Fibroblast of lung (primary cell): ENCODE results near the gene NR2F1-AS1. TPM values are rescaled to one million over a fixed set of nuclear protein-coding genes. Genes with fewer than 3 reads are reported as not detected.

ENCODE experiments used
- DNase-seq, 2 donors: peaks; one replicate each; pipeline versions ENCODE4 v3.0.0 to v3.0.0-alpha.2; 2010; ENCODE audit warnings: low read depth in 2 of 2
- H2AFZ ChIP-seq: 2 replicates; pipeline ENCODE4 v1.5.1; 2012; ENCODE audit warnings: low read length, control low read depth, inconsistent platforms
- H3K27ac ChIP-seq: 2 replicates; pipeline ENCODE4 v1.5.1; 2011; ENCODE audit warnings: low read length, control low read depth; ENCODE audit not compliant: insufficient read depth
- H3K27me3 ChIP-seq: 2 replicates; pipeline ENCODE4 v1.5.1; 2011; ENCODE audit warnings: mild to moderate bottlenecking, low read length; ENCODE audit not compliant: control insufficient read depth, insufficient read depth
- H3K36me3 ChIP-seq: 2 replicates; pipeline ENCODE4 v1.5.1; 2011; ENCODE audit warnings: low read length; ENCODE audit not compliant: control insufficient read depth, insufficient read depth
- H3K4me1 ChIP-seq: 2 replicates; pipeline ENCODE4 v1.5.1; 2011; ENCODE audit warnings: low read length; ENCODE audit not compliant: control insufficient read depth, insufficient read depth; ENCODE audit errors: extremely low read depth
- H3K4me2 ChIP-seq: 2 replicates; pipeline ENCODE4 v1.5.1; 2011; ENCODE audit warnings: low read length, control low read depth; ENCODE audit not compliant: insufficient read depth; ENCODE audit errors: extremely low read depth
- H3K4me3 ChIP-seq, 4 experiments: fragments of 200-600 bp in 1 of 4; sonication (generic) in 1 of 4; replicated peaks in 1 of 4; 2 replicates each; pipeline ENCODE4 v1.5.1; 2011 to 2016; ENCODE audit warnings: low read length in 4 of 4, low read depth in 3 of 4, mild to moderate bottlenecking in 3 of 4, control low read depth in 2 of 4, inconsistent platforms in 1 of 4, mixed read lengths in 1 of 4; ENCODE audit not compliant: insufficient read depth in 1 of 4; ENCODE audit errors: control extremely low read depth in 1 of 4
- H3K79me2 ChIP-seq: 2 replicates; pipeline ENCODE4 v1.5.1; 2012; ENCODE audit warnings: mild to moderate bottlenecking, low read length, inconsistent platforms; ENCODE audit not compliant: control insufficient read depth, insufficient read depth
- H3K9ac ChIP-seq: 2 replicates; pipeline ENCODE4 v1.5.1; 2011; ENCODE audit warnings: mild to moderate bottlenecking, low read length, control low read depth; ENCODE audit not compliant: insufficient read depth
- H3K9me3 ChIP-seq: 2 replicates; pipeline ENCODE4 v1.5.1; 2012; ENCODE audit warnings: low read depth, low read length; ENCODE audit not compliant: control insufficient read depth, insufficient read depth
- H4K20me1 ChIP-seq: 2 replicates; pipeline ENCODE4 v1.5.1; 2011; ENCODE audit warnings: low read length; ENCODE audit not compliant: control insufficient read depth, insufficient read depth; ENCODE audit errors: extremely low read depth
- CTCF ChIP-seq, 2 donors: IDR thresholded peaks in 1 of 2; conservative IDR thresholded peaks in 1 of 2; 1 replicate in 1 of 2; 2 replicates in 1 of 2; pipeline ENCODE4 v1.5.1; 2011 to 2012; ENCODE audit warnings: low read length in 2 of 2, control low read depth in 1 of 2, inconsistent platforms in 1 of 2, low read depth in 1 of 2, mild to moderate bottlenecking in 1 of 2
- EZH2 ChIP-seq: IDR thresholded peaks from 2 replicates; pipeline ENCODE4 v1.5.1; 2012; ENCODE audit warnings: low read length, control low read depth, mild to moderate bottlenecking; ENCODE audit errors: missing control alignments
- polyA plus RNA-seq, 2 donors: library from polyadenylated mRNA; depleted of rRNA in 1 of 2; stranded (reverse) in 1 of 2; unstranded in 1 of 2; fragments of >200 nt; gene quantifications; 2 replicates each; pipeline ENCODE4 v1.2.1, GENCODE V29; 2011 to 2012; ENCODE audit warnings: missing spikeins in 1 of 2
- total RNA-seq: library from RNA; depleted of rRNA; stranded (reverse); fragments of >200 nt; gene quantifications from 2 replicates; pipeline ENCODE4 v1.2.1, GENCODE V29; 2014

NR2F1-AS1 gene
- total and polyA plus RNA-seq, 2 donors (not counting 1 experiment from before 2014, with no cell fraction given) = 29.6 to 44.6 TPM

DNA sequence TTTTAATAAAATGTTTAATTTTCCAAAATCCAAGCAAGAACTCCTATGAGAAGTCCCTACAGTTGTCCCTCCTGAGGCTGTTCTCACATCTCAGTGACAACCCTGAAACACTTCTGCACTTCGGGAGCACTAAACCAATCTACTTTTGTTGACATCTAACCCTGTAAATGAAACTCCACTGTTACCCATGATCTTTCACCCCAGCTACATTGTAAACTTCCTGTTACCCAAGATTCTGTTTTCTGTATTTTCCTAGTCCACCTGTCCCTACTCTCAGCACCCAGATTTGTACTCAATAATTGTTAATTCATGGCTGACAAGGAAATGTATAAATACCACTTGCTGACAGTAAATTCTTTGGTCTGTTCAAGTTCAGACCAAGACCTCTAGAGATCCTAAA lies 153.7 kb downstream of the NR2F1-AS1 start:
- H3K36me3 ChIP-seq = no peaks in the 10 kb centered on the region
- no peaks in the 10 kb centered on the region for H3K4me1 ChIP-seq
- H4K20me1 ChIP-seq = no peaks in the 10 kb centered on the region
- H3K4me2 ChIP-seq = no peak overlapping the region
- H3K9ac ChIP-seq = no peak overlapping the region
- no peak overlapping the region for H3K4me3 ChIP-seq
- H2AFZ ChIP-seq = no peak overlapping the region
- no peak overlapping the region for H3K27ac ChIP-seq
- no peaks in the 10 kb centered on the region for H3K79me2 ChIP-seq
- DNase-seq = no peak
- TF ChIP-seq CTCF (conservative IDR thresholded peaks at IDR 0.05 in 1 of 2, IDR thresholded peaks at IDR 0.05 in 1 of 2; ENCODE audit: low read depth in 1 of 2, low read length in 2 of 2) (no peak), EZH2 (no peak)
- no peaks in the 10 kb centered on the region for H3K27me3 ChIP-seq
- no peaks in the 10 kb centered on the region for H3K9me3 ChIP-seq

GRCh38 chr5:93425096-93425495 lies 155.9 kb downstream of the NR2F1-AS1 start:
- no peak overlapping the region for H3K4me3 ChIP-seq

GRCh38 chr5:93423300-93423699 lies 157.7 kb downstream of the NR2F1-AS1 start:
- Histone ChIP-seq H3K36me3 (no peaks in the 10 kb centered on the region), H3K79me2 (no peaks in the 10 kb centered on the region), H4K20me1 (no peaks in the 10 kb centered on the region), H3K4me1 (no peaks in the 10 kb centered on the region), H2AFZ (no peak overlapping the region), H3K4me3 (no peak overlapping the region), H3K9ac (no peak overlapping the region), H3K27ac (no peak overlapping the region), H3K4me2 (no peak overlapping the region), H3K9me3 (no peaks in the 10 kb centered on the region), H3K27me3 (no peaks in the 10 kb centered on the region)
- no peak for TF ChIP-seq EZH2
- TF ChIP-seq CTCF (conservative IDR thresholded peaks at IDR 0.05 in 1 of 2, IDR thresholded peaks at IDR 0.05 in 1 of 2; ENCODE audit: low read depth in 1 of 2, low read length in 2 of 2) = no peak
- DNase-seq = no peak

More at GRCh38 chr5:93425096-93425495, 155.9 kb downstream of the NR2F1-AS1 start:
- no peaks in the 10 kb centered on the region for H3K4me1 ChIP-seq
- H3K4me2 ChIP-seq = no peak overlapping the region
- no peak overlapping the region for H3K27ac ChIP-seq
- H3K9me3 ChIP-seq = no peaks in the 10 kb centered on the region
- no peak overlapping the region for H2AFZ ChIP-seq
- DNase-seq = peak in 1 of 2 donors; percentile 40
- no peaks in the 10 kb centered on the region for H3K36me3 ChIP-seq
- no peaks in the 10 kb centered on the region for H3K79me2 ChIP-seq
- no peaks in the 10 kb centered on the region for H4K20me1 ChIP-seq
- no peak for TF ChIP-seq EZH2
- TF ChIP-seq CTCF (conservative IDR thresholded peaks at IDR 0.05 in 1 of 2, IDR thresholded peaks at IDR 0.05 in 1 of 2; ENCODE audit: low read depth in 1 of 2, low read length in 2 of 2) = no peak
- H3K27me3 ChIP-seq = no peaks in the 10 kb centered on the region
- H3K9ac ChIP-seq = no peak overlapping the region
